ENCODE results near the gene SLX4.

SLX4 gene

GRCh38 chr16:3578610-3579551, 32.5 kb downstream of the SLX4 start:
- peak; percentile 62 for DNase-seq

DNA sequence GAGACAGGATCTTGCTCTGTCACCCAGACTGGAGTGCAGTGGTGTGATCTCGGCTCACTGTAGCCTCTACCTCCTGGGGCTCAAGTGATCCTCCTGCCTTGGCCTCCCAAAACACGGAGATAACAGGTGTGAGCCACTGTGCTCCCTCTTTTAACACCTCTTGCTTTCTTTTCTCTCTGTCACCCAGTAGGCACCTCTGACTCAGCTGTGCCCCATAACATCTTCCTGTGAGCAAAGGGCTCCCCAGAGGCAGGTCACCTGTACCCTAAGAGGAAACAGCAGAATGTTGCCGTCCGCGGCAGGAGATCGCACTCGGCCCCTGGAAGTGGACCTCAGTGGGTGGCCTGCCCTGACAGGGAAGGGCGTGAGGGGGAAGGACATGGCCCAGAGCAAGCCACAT, 33.3 kb downstream of the SLX4 start:
- peak; percentile 61 for DNase-seq

DNA sequence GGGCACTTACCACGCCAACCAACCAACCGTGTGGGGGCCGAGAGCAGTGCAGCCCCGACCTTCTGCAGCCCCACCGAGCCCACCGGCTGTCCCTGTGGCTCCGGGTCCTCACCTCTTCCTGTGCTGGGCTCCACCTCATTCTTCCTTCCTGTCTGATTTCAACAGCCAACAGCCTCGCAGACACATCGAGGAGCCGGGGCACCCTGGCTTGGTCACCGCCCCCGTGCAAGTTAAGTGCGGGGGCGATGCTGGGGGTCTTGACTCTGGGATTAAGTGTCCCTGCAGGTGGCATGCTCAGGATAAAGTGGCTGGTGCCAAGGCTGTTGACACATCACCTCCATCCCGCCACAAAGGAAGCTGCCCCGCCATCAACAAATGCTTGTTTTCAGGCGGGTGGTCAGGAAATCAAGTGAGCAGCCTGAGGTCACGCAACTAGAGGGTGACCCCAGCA, 34.1 kb downstream of the SLX4 start, which contains the start of gene NLRC3:
NLRC3 (minus strand) TSS at position 102 of the 451 bp plus-strand sequence. CDS start 12,367 bp downstream, outside the sequence.
- peak; percentile 55 for DNase-seq

- peak; percentile 23 for DNase-seq
Observed at GRCh38 chr16:3576211-3576610, 35.2 kb downstream of the SLX4 start.

DNA sequence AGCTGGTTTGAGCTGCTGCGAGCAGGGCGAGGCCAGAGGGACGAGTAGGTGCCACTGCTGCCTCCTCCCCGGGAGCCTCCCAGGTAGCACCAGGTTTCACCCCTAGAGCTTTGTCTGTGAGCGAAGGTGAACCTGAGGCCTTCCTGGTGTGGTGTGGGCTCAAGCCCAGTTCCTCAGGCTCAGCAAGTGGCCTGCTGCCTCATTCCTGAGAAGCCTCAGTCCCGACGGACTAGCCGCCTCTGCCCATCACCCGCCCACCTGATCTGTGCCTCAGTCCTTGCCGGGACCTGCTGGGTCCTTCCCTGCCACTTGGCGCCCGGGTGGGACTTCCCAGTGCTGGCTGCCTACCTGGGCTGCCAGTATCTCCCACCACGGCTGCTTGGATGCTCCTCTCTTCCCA, 35.9 kb downstream of the SLX4 start:
- no peak for DNase-seq

- DNase-seq, result no peak
Observed at GRCh38 chr16:3574195-3574594, 37.2 kb downstream of the SLX4 start.

DNA sequence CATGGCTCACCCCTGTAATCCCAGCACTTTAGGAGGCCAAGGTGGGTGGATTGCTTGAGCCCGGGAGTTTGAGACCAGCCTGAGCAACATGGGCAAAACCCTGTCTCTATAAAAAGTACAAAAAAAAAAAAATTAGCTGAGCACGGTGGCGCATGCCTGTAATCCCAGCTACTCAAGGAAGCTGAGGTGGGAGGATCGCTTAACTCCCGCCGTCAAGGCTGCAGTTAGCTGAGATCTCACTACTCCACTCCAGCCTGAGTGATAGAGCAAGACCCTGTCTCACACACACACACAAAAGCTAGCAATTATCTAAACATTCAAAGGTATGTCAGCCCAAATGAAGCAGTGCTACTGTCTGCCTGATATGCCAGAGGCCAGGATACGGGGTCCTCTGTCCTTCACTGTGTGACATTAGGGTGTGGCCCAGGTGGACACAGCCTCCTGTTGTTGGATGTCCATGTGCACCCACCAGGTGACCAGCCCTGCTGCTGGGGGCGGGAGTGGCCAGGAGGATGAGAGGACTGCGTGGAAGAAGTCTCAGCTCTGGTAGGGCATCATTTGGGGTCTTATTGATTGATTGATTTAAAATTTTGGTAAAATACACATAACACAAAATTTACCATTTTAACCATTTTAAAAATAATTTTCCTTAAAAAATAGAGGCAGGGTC, 38.1 kb downstream of the SLX4 start:
- no peak for DNase-seq

DNA sequence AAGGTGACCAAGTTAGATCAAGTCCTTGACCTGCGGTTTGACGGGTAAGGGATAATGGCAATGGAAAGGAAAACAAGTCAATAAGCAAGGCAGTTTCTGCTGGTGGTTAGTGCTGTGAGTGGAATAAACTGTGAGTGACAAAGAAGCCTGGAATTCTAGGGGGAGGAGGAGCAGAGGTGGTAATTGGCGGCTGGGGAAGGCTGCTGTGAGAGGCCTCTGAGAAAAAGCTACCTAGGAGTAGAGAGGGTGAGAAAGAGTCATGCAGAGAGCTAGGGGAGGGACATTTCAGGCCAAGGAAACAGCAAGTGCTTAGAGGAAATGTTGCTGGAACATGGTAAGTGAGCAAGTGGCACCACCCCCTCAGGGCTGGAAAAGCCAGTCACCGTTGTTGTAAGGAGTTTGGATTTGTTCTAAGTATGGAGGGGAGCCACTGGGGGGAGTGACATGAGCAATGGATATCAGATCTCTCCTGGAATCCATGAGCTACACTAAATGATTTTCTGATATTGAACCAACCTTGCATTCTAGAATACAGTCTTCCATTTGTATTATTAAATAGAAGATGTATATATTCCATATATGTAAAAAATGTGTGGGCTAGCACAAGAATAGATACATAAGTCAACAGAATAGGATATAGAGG, 40.9 kb downstream of the SLX4 start:
- DNase-seq, result no peak

DNA sequence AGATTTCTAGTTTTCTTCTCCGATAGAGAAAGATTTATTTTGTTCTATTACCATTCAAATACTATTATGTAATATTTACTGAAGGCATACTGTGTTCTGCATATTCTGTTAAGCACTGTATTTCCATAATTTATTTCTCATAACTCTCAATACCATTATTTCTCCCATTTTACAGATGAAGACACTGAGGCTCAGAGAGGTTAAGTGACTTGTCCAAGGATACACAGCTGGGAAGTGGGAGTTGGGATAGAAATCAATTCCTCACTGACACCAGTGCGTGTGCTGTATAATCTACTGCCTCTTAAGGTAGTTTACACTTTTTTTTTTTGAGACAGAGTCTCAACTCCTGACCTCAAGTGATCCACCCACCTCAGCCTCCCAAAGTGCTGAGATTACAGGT, 41.6 kb downstream of the SLX4 start:
- DNase-seq, result no peak

- no peak for DNase-seq
Observed at GRCh38 chr16:3566990-3567389, 44.4 kb downstream of the SLX4 start.

- no peak for DNase-seq
Observed at GRCh38 chr16:3564889-3565141, 46.6 kb downstream of the SLX4 start.

DNA sequence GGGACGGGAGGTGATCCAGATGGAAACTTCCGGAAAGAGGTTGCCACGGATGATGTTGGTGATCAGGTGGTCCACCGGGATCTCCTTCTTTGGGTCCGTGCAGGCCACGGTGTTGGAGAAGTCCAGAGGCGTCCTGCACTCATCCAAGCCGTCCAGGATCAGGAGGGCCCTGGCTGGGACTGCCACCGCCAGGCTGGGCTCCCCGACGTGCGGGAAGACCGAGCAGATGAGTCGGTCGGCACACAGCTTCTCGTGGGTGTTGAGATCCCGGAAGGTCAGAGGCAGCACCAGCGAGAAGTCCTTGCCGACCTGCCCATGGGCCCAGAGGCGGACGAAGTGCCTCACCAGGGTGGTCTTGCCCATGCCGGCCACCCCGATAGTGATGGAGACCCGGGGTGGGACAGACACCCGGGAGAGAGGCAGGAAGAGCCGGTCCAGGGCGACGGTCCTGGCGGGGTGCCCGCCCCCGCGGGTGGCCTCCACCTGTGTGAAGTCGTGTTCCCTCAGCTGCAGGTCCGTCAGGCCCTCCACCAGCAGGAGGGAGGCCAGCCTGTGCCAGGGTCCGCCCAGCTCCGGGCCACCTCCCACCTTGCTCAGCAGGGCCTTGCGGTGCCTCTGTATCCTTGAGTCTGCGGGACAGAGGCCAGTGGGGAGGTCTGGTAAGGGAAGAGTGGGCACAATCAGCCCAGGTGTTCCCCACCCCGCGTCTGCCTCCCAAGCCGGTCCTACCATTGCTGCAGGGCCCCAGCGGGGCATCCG, 47.1 kb downstream of the SLX4 start:
- no peak for DNase-seq

DNA sequence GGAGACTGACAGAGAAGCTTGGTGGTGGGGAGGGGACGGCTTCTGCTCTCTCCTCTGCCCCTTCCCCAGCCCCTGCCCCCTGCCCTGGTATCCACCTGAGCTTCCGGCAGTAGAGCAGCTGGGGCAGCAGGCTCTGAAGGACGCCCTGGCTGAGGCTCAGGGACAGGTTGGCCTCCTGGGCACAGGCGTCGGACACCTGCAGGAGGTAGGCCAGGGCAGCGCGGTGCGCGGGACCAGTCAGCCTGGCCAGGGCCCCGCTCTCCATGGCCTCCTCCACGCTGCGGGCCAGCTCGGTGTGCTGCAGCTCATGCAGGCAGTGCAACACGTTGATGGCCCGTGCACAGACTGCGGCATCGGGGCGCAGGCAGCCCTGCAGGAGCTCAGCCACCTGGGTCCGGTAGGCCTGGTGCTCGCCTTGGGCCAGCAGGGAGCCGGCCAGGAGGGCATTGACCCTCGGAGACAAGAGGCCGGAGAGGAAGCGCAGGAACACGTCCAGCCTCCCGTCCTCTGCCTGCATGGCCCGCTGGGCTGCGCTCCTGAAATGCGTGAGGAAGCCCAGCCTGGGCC, 48.4 kb downstream of the SLX4 start:
- DNase-seq, result no peak

DNA sequence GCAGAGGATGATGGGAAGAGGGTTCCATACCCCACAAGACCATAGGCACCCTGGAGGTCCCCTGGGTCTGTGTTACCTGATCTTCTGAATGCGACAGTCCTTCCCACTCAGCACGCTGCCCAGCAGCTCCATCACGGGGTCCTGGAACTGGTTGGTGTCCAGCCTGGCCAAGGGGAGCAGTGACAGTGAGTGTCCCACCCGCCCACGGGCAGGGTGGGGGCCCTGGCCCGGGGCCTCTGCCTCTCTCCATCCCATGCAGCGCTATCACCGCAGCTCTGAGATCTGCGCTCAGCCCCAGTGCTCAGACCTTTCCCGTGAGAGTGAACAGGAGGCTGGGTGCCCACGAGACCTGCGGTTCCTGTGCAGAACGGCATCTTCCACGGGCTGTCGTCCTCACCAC, 49.8 kb downstream of the SLX4 start:
- no peak for DNase-seq

- no peak for DNase-seq
Observed at GRCh38 chr16:3554351-3554928, 57.0 kb downstream of the SLX4 start.

DNA sequence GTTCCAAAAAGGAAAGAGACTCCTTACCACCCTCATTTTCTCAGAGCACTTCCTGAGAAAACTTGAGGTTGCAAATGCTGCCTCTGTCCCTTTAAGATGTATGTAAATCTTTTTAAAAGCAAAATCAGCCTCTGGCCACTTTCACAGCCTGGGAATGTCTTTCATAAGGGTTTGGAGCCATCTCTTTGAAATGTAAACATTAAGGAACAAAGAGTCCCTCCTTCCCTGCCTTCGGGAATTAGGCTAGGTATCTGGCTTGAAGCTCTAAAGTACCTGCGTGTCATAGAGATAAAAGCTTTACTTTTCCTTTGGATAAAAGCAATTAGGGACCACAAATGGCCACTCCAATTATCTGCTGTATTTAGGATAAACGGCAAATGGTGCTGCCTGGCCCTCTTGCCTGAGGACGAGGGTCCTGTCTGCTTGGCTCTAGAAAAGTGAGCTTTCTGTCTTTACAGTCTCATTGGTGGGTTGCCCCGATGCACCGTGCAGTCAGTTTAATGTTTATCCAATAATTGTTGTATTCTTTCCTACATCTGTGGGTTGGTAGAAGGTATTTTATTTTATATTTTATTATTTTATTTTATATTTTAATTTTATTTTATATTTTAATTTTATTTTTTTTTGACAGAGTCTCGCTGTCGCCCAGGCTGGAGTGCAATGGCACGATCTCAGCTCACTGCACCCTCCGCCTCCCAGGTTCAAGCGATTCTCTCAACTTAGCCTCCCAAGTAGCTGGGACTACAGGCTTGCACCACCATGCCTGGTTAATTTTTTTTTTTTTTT, 58.1 kb downstream of the SLX4 start:
- DNase-seq, result no peak

DNA sequence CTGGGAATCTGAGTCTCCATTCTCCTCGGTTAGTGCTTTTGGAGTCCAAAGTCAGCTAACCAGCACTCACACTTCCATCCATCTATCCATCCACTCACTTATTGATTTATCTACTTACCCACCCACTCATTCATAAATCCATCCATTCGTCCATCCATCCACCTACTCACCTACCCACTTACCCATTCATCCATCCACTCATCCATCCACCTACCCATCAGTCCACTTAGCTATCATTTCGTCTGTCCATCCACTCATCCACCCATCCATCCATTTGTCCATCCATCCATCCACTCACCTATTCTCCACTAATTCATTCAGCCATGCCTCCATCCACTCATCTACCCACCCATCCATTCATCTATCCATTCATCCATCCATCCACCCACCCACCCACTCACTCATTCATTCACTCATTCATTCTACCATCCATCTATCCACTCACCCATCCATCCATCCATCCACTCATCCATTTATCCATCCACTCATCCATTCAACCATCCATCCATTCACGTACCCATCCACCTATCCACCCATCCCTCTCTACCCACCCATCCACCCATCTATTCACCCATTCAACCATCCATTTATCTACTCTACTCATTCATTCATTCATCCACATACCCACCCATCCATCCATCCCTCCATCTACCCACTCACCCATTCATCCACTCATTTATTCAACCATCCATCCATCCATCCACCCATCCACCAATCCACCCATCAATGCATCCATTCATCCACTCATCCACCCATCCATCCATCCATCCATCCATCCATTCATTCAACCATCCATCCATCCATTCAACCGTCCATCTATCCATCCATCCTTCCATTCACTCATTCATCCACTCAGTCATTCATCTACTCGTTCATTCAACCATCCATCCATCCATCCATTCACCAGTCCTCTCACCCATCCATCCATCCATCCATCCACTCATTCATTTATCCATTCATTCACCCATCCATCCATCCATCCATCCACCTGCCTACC, 60.3 kb downstream of the SLX4 start:
- DNase-seq, result no peak

DNA sequence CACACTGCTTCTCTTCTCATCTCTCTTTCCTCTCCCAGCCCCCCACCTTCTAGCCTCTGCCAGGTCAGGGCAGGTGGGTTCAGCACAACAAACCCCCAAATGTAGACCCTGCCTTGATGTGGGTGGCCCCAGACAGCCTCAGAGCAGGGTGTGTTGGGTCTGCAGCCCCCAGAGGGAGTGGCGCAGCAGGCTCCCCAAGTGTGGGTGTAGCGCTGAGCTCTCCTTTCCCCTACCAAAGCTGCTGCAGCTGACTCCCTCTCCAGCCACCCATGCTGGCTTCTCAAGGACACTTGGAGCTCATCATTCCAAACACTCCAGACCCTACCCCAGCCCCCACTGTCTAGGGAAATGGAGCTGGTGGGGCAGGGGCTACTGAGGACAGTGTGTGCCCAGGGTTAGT, 61.5 kb downstream of the SLX4 start:
- DNase-seq, result no peak

- no peak for DNase-seq
Observed at GRCh38 chr16:3548859-3549258, 62.5 kb downstream of the SLX4 start.

- DNase-seq, result no peak
Observed at GRCh38 chr16:3548445-3548844, 63.0 kb downstream of the SLX4 start.
